OCI-LY7 (cell line): ENCODE measurements around the gene ELMO2. TPM values are rescaled to one million over a fixed set of nuclear protein-coding genes. Genes with fewer than 3 reads are reported as not detected.

Experiments used
- BruUV-seq: library from RNA; stranded (reverse); fragments of 400-500 nt; replicated peaks from 2 replicates; lab custom pipeline; 2021; lab: Mats Ljungman, UMichigan
- CTCF ChIA-PET: fragments of 300-600 bp; sonication (Branson Sonifier 250); formaldehyde crosslinking; loops from one replicate; lab custom pipeline; 2022; ENCODE audit warnings: antibody characterized with exemption; ENCODE audit not compliant: unreplicated experiment; lab: Charles Lee
- POLR2A ChIA-PET: fragments of 300-600 bp; sonication (Branson Sonifier 250); formaldehyde crosslinking; loops from one replicate; lab custom pipeline; 2022; ENCODE audit warnings: antibody characterized with exemption; lab: Charles Lee
- DNase-seq: peaks from one replicate; pipeline ENCODE4 v3.0.0-alpha.2; 2015; ENCODE audit warnings: low spot score
- H2AFZ ChIP-seq: fragments of 200-600 bp; sonication (generic), shearing (Covaris generic); 2 replicates; pipeline ENCODE4 v1.6.1; 2014; ENCODE audit warnings: mild to moderate bottlenecking, antibody characterized with exemption, low read length, moderate library complexity
- H3K27ac ChIP-seq: fragments of 200-600 bp; sonication (generic); 2 replicates; pipeline ENCODE4 v1.5.1; 2014; ENCODE audit warnings: mixed run types, low read depth, mild to moderate bottlenecking, moderate library complexity, low read length, inconsistent platforms; ENCODE audit not compliant: poor library complexity, severe bottlenecking
- H3K36me3 ChIP-seq: fragments of 200-600 bp; sonication (generic); 2 replicates; pipeline ENCODE4 v1.6.1; 2014; ENCODE audit warnings: mild to moderate bottlenecking, antibody characterized with exemption, low read length, moderate library complexity, mixed read lengths; ENCODE audit not compliant: insufficient read depth
- H3K4me1 ChIP-seq: fragments of 200-600 bp; sonication (generic); 2 replicates; pipeline ENCODE4 v1.5.1; 2014; ENCODE audit warnings: mild to moderate bottlenecking, low read length; ENCODE audit not compliant: insufficient read depth, poor library complexity, severe bottlenecking
- H3K4me2 ChIP-seq: fragments of 200-600 bp; sonication (generic); 2 replicates; pipeline ENCODE4 v1.6.1; 2014; ENCODE audit warnings: mild to moderate bottlenecking, low read length
- H3K4me3 ChIP-seq: fragments of 200-600 bp; sonication (generic); 2 replicates; pipeline ENCODE4 v1.5.1; 2014; ENCODE audit warnings: mild to moderate bottlenecking, low read depth, low read length; ENCODE audit not compliant: poor library complexity, severe bottlenecking
- H3K79me2 ChIP-seq: fragments of 200-600 bp; sonication (generic); 2 replicates; pipeline ENCODE4 v1.6.1; 2016; ENCODE audit warnings: low read depth, mild to moderate bottlenecking, low read length, moderate library complexity, mixed read lengths; ENCODE audit not compliant: insufficient read depth
- H3K9me2 ChIP-seq: fragments of 200-600 bp; sonication (generic); 2 replicates; pipeline ENCODE4 v1.6.1; 2016; ENCODE audit warnings: mild to moderate bottlenecking, low read length, mixed read lengths; ENCODE audit not compliant: insufficient read depth
- H3K9me3 ChIP-seq: fragments of 200-600 bp; sonication (generic); 2 replicates; pipeline ENCODE4 v1.6.1; 2014; ENCODE audit warnings: mild to moderate bottlenecking, mixed run types, low read length, mixed read lengths
- H4K20me1 ChIP-seq: fragments of 200-600 bp; sonication (generic); 2 replicates; pipeline ENCODE4 v1.6.1; 2014; ENCODE audit warnings: mild to moderate bottlenecking, antibody characterized with exemption, low read length, moderate library complexity, mixed read lengths; ENCODE audit not compliant: insufficient read depth
- EZH2phosphoT487 ChIP-seq: fragments of 200-600 bp; sonication (generic); IDR thresholded peaks from 2 replicates; pipeline ENCODE4 v1.6.1; 2018; ENCODE audit warnings: low read depth, borderline replicate concordance, mild to moderate bottlenecking, mixed run types, antibody characterized with exemption, low read length, moderate library complexity, mixed read lengths
- intact Hi-C: fragments of 100-400 bp; cut with micrococcal nuclease; formaldehyde crosslinking; loops from one replicate; pipeline ENCODE4 v1.10.0; 2022; ENCODE audit not compliant: unreplicated experiment
- total RNA-seq, 2 experiments: library from RNA; depleted of rRNA in 1 of 2; stranded (reverse); fragments of >200 nt in 1 of 2; shearing (Covaris generic) in 1 of 2; gene quantifications; 2 replicates each; pipeline ENCODE4 v1.2.3, GENCODE V29; 2014 to 2022
- TF ChIP-seq, protein P1 (sequence below): fragments of 200-600 bp; sonication (generic); conservative IDR thresholded peaks from 2 replicates; pipeline ENCODE4 v1.5.1; 2014; ENCODE audit warnings: mild to moderate bottlenecking, antibody characterized with exemption, low read length, moderate library complexity, mixed read lengths

ELMO2 gene
- total RNA-seq, 2 experiments from 2014 or later = 16.0 to 36.4 TPM

DNA sequence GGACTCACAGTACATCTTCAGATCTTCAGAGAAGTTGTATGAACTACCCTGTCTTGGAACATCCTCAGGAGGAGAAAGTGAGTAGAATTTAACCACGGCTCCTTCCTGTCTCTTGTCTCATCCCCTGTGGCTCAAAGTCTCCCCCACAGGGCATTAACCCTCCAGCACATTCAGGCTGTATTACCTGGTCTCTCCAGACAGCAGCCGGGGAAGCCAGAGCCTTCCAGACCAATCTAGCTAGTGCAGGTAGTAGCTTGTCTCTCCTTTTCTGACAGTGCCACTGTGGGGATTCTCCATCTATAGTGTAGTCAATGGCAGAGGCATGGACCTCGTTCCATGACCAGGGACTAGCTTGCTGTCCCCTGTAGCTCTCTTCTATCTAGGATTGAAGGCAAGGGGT, 16.9 kb upstream of the ELMO2 start:
- BruUV-seq = no TSS peak
- H3K36me3 ChIP-seq = no peaks in the 10 kb centered on the region
- no peak overlapping the region for H2AFZ ChIP-seq
- H3K79me2 ChIP-seq = no peaks in the 10 kb centered on the region
- CTCF ChIA-PET = no interaction called here
- H4K20me1 ChIP-seq = no peaks in the 10 kb centered on the region
- TF ChIP-seq, protein P1, sequence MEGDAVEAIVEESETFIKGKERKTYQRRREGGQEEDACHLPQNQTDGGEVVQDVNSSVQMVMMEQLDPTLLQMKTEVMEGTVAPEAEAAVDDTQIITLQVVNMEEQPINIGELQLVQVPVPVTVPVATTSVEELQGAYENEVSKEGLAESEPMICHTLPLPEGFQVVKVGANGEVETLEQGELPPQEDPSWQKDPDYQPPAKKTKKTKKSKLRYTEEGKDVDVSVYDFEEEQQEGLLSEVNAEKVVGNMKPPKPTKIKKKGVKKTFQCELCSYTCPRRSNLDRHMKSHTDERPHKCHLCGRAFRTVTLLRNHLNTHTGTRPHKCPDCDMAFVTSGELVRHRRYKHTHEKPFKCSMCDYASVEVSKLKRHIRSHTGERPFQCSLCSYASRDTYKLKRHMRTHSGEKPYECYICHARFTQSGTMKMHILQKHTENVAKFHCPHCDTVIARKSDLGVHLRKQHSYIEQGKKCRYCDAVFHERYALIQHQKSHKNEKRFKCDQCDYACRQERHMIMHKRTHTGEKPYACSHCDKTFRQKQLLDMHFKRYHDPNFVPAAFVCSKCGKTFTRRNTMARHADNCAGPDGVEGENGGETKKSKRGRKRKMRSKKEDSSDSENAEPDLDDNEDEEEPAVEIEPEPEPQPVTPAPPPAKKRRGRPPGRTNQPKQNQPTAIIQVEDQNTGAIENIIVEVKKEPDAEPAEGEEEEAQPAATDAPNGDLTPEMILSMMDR = no peak
- no peak for TF ChIP-seq EZH2phosphoT487
- H3K4me3 ChIP-seq = no peak overlapping the region
- POLR2A ChIA-PET = no interaction called here
- H3K27ac ChIP-seq = no peak overlapping the region
- no peak for DNase-seq
- intact Hi-C loops = no loop called here
- H3K4me2 ChIP-seq = no peak overlapping the region
- no peaks in the 10 kb centered on the region for H3K9me3 ChIP-seq
- no peaks in the 10 kb centered on the region for H3K9me2 ChIP-seq
- H3K4me1 ChIP-seq = no peaks in the 10 kb centered on the region

DNA sequence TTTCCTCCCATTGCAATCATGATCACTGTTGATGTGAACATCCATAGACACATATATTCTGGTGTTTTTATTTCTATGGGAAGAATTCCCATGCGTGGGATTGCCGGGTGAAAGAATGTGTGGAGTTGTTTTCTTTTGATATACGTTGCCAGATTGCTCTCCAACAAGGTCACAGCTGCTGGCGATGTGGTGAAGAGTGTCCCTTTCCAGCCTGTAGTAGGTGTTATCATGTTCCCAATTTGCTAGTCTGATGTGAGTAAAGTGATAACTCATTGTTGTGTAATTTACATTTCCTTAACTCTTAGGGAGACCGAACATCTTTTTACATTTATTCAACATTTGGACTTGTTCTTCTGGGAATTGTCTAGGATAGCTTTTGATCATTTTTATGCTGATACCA, 14.5 kb upstream of the ELMO2 start:
- TF ChIP-seq, protein P1 = no peak
- Histone ChIP-seq H3K4me2 (no peak overlapping the region), H3K36me3 (no peaks in the 10 kb centered on the region), H3K27ac (no peak overlapping the region), H3K79me2 (no peaks in the 10 kb centered on the region), H2AFZ (no peak overlapping the region), H3K4me3 (no peak overlapping the region), H4K20me1 (no peaks in the 10 kb centered on the region), H3K4me1 (no peaks in the 10 kb centered on the region), H3K9me2 (no peaks in the 10 kb centered on the region), H3K9me3 (no peaks in the 10 kb centered on the region)
- DNase-seq = no peak
- ChIA-PET POLR2A (interaction anchor here (1.0 kb wide), 1 partner anchor 12 kb away, joined by 3 read pairs; no protein-coding TSS in a partner anchor), CTCF (no interaction called here)
- BruUV-seq = no TSS peak
- intact Hi-C loops = no loop called here

DNA sequence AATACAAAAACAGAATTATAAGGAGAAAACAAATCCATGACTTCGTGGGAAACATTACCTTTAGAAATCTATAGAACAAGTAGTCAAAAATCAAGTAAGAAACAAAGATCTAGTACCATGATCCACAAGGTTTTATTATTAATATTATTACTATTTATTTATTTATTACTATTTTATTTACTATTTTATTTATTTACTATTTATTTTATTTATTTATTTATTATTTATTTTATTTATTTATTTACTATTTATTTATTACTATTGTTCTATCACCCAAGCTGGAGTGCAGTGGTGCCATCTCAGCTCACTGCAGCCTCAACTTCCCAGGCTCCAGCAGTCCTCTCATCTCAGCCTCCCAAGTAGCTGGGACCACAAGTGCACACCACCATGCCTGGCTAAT, 13.5 kb upstream of the ELMO2 start:
- H3K4me3 ChIP-seq = no peak overlapping the region
- no peaks in the 10 kb centered on the region for H3K9me2 ChIP-seq
- CTCF ChIA-PET = no interaction called here
- no peaks in the 10 kb centered on the region for H3K9me3 ChIP-seq
- H2AFZ ChIP-seq = no peak overlapping the region
- no peaks in the 10 kb centered on the region for H3K36me3 ChIP-seq
- intact Hi-C loops = no loop called here
- H3K4me2 ChIP-seq = no peak overlapping the region
- POLR2A ChIA-PET = no interaction called here
- BruUV-seq = no TSS peak
- H4K20me1 ChIP-seq = no peaks in the 10 kb centered on the region
- no peak for DNase-seq
- no peaks in the 10 kb centered on the region for H3K79me2 ChIP-seq
- TF ChIP-seq, protein P1 = no peak
- no peak for TF ChIP-seq EZH2phosphoT487
- no peaks in the 10 kb centered on the region for H3K4me1 ChIP-seq
- H3K27ac ChIP-seq = no peak overlapping the region
